ENCODE data around the gene CREB3L2.

The CREB3L2 gene

DNA sequence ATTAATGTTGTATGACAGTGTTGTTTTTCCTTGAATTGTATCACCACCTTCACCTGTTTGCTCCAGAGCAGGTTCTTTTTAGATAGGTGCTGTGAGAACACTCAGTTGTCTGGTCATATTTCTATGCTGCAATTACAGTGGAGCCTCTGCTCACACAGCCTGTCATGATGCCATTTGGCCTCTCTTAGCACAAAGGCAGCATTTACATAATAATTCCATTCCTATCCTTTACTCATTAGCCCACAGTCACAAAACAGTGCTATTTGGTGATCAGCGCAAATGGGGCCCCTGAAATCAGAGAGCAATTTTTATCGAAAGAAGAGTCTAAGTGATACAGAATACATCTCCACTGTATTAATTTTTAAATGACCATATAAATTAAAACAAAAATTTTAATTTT, 141.3 kb downstream of the CREB3L2 start:
- Histone ChIP-seq H3K9me3 (ENCODE audit: severe bottlenecking) (no peaks in the 10 kb centered on the region), H3K36me3 (no peaks in the 10 kb centered on the region), H3K27me3 (ENCODE audit: insufficient read depth, low read depth, severe bottlenecking) (no peaks in the 10 kb centered on the region), H3K4me3 (ENCODE audit: low read depth, low read length) (no peak overlapping the region), H3K27ac (no peak overlapping the region)
- TF ChIP-seq, protein P1, sequence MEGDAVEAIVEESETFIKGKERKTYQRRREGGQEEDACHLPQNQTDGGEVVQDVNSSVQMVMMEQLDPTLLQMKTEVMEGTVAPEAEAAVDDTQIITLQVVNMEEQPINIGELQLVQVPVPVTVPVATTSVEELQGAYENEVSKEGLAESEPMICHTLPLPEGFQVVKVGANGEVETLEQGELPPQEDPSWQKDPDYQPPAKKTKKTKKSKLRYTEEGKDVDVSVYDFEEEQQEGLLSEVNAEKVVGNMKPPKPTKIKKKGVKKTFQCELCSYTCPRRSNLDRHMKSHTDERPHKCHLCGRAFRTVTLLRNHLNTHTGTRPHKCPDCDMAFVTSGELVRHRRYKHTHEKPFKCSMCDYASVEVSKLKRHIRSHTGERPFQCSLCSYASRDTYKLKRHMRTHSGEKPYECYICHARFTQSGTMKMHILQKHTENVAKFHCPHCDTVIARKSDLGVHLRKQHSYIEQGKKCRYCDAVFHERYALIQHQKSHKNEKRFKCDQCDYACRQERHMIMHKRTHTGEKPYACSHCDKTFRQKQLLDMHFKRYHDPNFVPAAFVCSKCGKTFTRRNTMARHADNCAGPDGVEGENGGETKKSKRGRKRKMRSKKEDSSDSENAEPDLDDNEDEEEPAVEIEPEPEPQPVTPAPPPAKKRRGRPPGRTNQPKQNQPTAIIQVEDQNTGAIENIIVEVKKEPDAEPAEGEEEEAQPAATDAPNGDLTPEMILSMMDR (IDR thresholded peaks at IDR 0.05; ENCODE audit: low read depth, low read length), result no peak
- no peak for DNase-seq

DNA sequence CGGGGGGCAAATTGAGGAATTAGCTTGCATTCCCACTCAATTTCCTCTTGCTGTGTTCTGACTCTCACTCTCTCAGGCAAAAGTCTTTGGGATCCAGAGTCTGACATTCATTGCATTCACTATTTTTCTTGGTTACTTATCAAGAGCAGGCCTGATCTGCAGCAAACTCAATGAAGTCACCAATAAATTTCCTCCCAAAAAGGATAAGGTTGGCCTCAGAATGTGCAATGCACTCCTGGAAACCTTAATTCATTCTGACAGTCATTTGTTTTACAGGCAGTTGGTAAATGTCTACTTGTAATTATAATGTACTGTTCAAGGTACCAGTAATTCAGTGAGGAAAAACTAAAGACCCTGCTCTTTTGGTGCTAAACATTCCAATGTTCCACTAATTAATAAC, 148.8 kb downstream of the CREB3L2 start:
- Histone ChIP-seq H3K27ac (no peak overlapping the region), H3K36me3 (no peaks in the 10 kb centered on the region), H3K4me3 (ENCODE audit: low read depth, low read length) (no peak overlapping the region), H3K27me3 (ENCODE audit: insufficient read depth, low read depth, severe bottlenecking) (no peaks in the 10 kb centered on the region), H3K9me3 (ENCODE audit: severe bottlenecking) (no peaks in the 10 kb centered on the region)
- no peak for DNase-seq
- TF ChIP-seq, protein P1 (IDR thresholded peaks at IDR 0.05; ENCODE audit: low read depth, low read length), result no peak

DNA sequence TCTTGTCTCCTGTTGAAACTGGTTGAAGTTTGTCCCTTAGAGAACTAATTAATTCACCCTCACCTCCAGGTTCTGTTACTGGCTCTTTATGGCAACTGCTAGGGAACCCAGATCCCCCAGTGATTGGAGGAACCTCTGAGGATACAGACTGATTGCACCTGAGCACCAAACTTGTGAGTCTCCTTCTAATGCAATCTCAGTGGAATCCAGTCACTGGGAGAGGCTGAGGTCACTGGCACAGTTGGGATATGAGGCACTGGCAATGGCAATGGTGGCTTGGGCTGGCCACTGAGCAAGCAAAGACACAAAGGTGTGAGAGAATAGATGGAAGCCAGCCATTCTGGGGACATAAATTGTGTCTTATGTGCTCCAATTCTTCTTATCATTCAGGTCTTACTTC, 149.8 kb downstream of the CREB3L2 start:
- Histone ChIP-seq H3K9me3 (ENCODE audit: severe bottlenecking) (no peaks in the 10 kb centered on the region), H3K27ac (no peak overlapping the region), H3K4me3 (ENCODE audit: low read depth, low read length) (no peak overlapping the region), H3K36me3 (no peaks in the 10 kb centered on the region), H3K27me3 (ENCODE audit: insufficient read depth, low read depth, severe bottlenecking) (peaks cover 2% of the 10 kb centered on the region)
- DNase-seq, result no peak
- TF ChIP-seq, protein P1 (IDR thresholded peaks at IDR 0.05; ENCODE audit: low read depth, low read length), result no peak

DNA sequence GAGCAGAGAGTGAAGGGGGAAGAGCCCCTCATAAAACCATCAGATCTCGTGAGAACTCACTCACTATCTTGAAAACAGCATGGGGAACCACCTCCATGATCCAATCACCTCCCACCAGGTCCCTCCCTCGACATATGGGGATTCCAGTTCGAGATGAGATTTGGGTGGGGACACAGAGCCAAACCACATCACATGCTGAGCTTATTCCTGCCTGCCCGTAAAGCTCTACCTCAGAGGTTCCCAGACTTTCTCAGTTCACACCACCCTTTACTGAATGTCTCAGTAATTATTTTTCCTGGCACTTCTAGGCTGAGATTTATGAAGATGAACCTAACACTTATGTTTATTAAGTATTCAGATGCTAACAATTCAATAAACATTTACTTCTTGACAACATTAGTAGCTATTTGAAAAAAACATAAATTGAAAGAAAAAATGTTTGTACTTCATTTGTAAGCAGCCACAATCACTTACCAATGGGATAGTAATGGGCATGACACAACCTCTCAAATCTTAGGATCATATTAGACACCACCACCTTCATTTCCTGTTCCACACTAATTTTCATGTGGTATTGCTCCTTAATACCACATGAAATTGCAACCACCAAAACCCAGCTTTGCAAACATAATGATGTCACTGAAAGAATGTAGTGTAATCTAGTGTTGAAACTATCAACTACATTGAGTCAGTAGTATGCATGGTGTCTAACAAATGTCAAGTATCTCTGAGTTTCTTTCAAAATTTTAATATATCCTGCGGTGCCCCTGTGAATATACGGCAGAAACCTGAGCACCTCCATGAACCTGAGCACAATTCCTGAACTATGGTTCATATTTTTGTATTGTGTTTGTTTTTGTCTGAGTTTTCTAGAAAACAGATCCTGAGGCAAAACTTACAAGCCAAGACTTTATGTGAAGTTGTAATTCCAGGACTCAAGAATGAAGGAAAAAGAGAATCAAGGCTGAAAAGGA, 150.6 kb downstream of the CREB3L2 start:
- TF ChIP-seq, protein P1 (IDR thresholded peaks at IDR 0.05; ENCODE audit: low read depth, low read length), result no peak
- H3K36me3 ChIP-seq, result no peaks in the 10 kb centered on the region
- H3K27ac ChIP-seq, result no peak overlapping the region
- H3K9me3 ChIP-seq (ENCODE audit: severe bottlenecking), result no peaks in the 10 kb centered on the region
- H3K4me3 ChIP-seq (ENCODE audit: low read depth, low read length), result no peak overlapping the region
- H3K27me3 ChIP-seq (ENCODE audit: insufficient read depth, low read depth, severe bottlenecking), result peaks cover 5% of the 10 kb centered on the region
- DNase-seq, result no peak

DNA sequence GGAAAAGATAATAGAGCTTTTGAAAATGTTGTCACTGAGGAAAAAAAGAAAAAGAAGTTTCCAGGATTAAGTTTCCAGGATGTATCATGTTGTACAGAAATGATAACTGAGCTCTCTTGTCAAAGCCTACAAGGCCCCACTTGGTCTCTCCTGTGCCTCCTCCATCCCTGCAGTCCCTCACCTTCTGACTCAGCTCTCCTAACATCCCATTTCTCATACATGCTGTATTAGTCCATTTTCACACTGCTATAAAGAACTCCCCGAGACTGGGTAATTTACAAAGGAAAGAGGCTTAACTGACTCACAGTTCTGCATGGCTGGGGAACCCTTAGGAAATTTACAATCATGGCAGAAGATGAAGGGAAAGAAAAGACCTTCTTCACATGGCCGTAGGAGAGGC, 151.3 kb downstream of the CREB3L2 start:
- no peak overlapping the region for H3K4me3 ChIP-seq (ENCODE audit: low read depth, low read length)
- no peaks in the 10 kb centered on the region for H3K9me3 ChIP-seq (ENCODE audit: severe bottlenecking)
- no peak for DNase-seq
- no peaks in the 10 kb centered on the region for H3K36me3 ChIP-seq
- H3K27ac ChIP-seq, result no peak overlapping the region
- H3K27me3 ChIP-seq (ENCODE audit: insufficient read depth, low read depth, severe bottlenecking), result peaks cover 5% of the 10 kb centered on the region
- TF ChIP-seq, protein P1 (IDR thresholded peaks at IDR 0.05; ENCODE audit: low read depth, low read length), result no peak
